Activated T-helper 1 cell treated with anti-CD3 and anti-CD28 coated beads, Interleukin-2, amount 50 U/mL, for 16 hours (primary cell): ENCODE measurements around the gene TEAD3.

ENCODE experiments used
- DNase-seq, 2 donors: peaks; one replicate each; pipeline ENCODE4 v3.0.0-alpha.2; 2020; ENCODE audit warnings: low read depth in 1 of 2, low spot score in 1 of 2

The TEAD3 gene

DNA sequence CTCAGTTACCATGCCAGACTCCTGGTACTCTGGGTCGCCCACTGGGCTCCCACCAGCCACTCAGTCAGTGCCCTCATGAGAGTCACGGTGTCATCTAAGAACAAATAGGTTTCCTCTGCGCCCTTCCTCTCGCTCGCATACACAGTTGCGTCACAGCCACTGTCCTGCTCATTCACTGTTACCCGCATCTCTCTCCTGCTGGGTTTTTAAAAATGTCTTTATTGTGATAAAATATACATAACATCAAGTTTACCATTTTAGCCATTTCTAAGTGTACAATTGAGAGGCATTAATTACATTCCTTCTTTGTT, 4.0 kb downstream of the TEAD3 start:
- no peak for DNase-seq

DNA sequence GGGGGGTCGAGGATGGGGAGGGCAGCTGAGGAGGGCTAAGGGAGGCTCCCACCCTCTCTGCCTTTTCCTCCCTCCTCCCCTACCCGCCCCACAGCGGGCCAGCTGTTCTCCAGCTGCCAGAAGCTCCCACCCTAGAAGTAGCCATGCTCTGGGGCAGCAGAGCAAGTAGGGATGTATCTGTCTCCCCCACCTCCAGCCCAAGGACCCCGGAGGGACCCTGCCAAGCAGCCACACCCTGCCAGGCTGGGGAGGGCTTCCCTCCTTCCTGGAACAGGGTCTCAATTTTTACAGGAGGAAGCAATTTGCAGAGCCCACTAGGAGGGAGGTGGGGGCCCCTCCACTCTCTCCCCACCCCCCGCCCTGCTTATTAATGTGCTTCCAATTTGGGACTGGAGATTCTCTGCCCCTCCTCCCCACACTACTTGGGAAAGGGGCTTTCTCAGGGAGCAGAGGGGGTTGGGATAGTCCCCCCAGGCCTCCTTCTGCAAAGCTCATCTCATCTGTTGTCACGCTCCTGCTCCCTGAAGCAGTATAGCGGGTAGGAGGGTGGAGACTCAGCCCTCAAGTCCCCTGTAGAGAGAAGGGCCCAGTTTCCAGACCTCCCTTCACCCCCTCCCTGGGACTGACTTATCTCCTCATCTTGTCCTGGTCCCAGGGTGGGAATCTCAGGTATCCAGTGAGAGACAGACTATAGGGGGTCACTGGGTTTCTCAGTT, 4.5 kb downstream of the TEAD3 start:
- no peak for DNase-seq

DNA sequence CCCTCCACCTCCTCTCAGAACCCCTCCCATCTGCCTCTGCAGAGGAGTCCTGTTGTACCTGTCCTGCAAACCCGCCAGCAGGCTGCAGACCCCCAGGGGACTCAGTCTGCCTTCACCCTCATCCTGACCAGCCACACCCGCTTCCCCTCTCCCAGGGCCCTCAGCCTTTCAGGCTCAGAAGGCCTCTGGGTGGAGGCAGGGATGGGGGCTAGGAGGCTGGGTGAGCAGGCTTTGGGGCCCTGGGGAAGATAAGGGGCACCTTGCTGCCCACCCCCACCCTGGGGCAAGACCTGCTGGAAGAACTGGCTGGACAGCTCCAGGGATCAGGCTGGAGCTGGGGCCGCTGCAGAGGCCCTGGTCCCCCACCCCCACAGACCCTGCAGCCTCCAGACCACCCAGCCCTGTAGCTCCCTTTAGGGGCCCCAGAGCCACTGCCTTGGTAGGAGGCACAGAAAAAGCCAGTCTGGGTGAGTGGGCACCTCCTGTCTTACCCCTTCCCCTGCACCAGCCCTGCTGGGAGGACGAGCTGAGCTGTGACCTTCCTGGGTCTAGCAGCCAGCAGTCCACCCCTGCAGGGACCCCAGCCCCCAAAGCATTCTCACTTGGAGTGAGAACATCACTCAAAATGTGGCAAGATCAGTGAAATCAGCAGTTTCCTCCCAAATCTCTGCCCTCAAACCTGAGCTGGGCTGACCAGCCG, 5.2 kb downstream of the TEAD3 start:
- no peak for DNase-seq

DNA sequence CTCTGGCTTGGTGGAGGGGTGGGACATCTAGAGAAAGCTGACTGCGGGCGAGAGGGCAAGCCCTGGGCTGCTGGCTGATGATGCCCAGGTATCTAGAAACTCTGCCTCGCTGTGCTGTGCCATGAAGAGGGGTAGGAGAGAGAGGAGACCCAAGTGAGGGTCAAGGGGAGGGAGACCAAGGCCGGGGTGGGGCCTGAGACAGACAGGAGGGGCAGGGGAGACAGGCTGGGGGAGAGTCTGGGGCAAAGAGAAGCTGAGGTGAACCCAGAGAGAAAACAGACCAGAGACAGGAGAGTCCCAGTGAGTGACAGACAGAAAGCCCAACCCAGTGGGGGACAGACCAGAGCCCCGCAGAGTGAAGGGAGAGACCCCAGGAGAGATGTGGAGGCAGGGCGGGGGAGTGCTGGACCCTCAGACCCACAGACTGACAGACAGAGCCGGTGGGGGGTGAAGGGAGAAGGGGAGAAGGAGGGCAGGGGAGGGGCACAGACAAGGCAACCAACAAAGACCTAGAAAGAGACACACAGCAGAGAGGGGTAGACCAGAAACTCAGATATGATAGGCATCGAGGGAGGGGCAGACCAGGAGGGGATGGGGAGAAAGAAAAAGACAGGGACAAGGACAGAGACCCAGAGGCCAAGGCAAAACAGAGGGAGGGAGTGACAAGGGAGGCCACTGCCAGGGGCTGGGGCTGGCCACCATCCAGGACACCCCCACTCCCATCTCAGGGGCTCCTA, 5.9 kb downstream of the TEAD3 start:
- DNase-seq: no peak

DNA sequence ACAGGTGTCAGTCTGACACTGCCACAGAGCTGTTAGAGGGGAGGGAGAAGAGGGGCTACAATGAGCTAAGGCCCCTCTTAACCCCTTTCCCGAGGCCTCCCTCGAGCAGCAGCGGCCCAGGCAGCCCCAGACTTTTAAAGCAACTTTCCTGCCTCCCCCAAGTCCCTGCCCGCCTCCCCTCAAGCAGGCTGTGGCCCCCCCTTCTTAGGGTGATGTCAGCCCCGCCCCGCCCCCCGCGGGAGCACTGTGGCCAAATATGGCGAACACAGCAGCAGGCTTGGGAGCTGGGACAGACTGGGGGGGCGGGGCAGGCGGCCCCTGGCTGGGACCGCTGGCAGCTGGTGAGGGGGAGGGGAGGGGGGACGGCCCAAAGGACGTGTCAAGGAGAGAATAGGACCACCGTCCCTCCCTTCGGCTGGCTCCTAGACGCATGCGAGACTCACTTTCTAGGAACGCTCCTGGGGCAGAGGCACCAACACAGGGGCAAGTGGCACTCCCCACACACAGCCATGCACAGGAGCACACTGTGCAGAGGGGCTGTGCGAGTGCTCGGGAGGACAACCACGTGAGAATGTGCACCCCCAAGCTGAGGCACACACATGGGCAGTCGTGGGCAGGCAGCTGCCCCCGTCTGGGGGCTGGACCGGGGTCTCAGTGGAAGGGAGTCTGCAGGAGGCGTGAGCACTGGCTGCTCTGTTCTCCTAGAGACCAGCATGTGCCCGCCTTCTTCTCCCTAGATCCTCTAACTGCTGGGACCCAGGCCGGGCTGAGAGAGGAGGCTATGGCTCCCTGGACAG, 6.7 kb downstream of the TEAD3 start:
- DNase-seq: no peak

DNA sequence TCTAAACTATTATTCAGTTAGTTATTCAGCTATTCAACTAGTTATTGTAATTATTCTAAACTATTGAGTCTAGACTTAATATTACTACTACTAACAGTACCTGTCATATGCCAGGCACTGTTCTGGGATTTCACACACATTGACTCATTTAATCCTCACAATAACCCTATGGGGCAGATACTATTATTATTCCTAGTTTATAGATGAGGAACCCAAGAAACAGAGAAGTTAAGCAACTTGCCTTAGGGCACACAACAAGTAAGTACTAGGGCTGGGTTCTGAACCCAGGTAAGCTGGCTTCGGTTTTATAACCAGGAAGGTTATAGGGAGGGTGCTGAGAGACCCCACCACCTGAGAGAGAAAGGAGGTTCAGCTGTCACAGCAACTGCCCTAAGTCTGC, 7.8 kb downstream of the TEAD3 start:
- no peak for DNase-seq

DNA sequence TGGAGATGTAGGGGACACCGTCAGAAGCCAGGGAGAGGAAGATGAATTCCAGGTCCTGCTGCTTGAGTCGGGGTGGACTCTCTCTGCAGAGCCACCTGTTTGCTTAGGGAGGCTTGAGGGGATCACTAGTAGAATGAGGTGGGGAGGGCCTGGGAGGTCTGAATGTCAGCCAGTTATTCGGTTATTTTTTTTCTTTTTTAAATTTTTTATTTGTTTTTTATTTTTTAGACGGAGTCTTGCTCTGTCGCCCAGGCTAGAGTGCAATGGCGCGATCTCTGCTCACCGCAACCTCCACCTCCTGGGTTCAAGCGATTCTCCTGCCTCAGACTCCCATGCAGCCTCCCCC, 8.4 kb downstream of the TEAD3 start:
- no peak for DNase-seq

DNA sequence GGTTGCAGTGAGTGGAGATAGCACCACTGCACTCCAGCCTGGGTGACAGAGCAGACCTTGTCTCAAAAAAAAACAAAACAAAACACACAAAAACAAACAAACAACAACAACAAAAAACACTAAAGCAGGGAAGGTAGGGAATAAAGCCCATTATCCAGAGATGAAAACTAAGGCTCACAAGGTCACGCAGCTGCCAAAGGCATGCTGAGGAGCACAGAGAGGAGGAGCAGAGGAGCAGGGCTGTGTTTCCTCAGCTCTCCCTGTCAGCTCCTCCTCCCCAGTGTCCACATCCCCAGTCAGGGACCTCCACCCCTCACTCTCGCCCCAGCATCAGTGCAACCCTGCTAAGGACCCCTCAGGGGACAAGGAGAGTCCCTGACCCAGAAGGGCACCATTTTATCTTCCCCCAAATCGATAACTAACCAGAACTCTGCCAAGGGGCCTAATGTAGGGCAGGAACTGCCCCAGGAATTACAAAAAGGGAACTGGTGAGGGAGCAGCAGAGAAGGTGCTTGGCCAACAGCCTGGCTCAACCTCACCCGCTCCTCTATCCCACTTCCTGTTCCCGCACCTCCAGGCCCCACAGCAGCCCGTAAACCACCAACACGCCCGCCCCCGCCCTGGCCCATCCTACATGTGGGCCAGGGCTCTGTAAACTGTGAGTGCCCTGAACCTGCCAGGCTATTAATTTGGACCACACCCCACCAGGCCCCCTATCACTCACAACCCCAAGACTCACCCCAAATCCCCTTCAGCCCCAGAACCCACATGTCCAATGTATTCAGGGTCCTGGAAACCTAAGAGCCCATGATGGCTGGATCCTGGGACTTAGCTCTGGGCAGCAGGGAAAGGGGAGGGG, 9.0 kb downstream of the TEAD3 start:
- no peak for DNase-seq

DNA sequence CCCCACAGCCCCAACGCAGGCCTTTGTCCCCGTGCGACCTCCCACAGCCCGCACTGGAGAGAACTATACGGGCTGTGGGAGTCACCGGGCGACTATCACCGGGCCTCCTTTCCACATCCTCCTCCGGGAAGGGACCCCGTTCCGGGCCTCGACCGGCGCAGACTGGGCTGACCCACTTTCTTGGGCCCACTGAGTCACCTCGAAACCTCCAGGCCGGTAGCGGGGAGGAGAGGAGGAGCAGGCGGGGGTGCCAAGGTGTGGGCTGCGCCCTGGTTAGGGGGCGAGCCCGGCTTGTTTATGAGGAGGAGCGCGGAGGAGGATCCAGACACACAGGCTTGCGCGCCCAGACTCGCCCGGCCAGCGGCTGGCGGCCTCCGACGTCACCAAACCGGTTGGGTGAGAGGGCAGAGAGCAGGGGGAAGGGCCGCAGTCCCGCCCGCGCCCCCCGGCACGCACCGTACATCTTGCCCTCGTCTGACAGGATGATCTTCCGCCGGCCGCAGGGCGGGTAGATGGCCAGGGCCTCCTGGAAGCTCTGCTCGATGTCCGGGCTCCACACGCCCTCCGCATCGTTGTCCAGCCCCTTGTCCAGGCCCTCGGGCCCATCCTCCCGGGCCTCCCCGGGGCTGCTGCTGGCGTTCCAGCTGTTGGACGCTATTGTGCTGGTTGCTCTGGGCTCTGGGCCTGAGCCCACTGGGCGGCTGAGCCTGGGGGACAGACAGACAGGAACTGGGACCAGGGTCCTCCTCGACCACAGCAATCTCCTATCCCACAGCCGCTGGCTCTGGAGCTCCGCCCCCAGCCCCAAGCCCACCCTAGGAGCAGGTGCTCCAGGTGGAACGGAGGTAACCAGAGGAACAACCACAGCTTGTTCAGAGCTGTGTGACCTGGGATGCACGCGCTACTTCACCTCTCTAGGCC, 10.6 kb downstream of the TEAD3 start:
- no peak for DNase-seq

DNA sequence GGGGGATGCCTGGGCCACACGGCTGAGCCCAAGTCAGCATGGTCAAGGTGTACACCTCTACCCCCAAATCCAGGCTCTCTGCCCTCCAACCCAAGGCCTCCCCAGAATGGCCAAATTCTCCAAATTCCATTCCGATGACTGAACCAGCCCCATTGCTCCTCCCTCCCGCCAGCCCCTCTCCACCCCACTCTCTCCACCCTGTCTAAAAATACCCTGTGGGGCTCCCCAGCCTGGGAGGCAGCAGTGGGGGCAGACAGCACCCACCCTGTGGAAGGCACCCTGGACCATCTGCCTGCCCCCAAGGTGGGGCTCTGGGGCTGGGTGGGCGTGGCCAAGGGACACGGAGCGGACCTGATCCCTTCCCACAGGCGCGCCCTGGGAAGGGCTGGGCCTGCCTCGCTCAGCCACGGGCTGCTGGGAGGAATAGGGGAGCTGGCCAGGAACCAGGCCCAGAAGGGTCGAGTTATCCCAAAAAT, 11.4 kb downstream of the TEAD3 start:
- DNase-seq: no peak

DNA sequence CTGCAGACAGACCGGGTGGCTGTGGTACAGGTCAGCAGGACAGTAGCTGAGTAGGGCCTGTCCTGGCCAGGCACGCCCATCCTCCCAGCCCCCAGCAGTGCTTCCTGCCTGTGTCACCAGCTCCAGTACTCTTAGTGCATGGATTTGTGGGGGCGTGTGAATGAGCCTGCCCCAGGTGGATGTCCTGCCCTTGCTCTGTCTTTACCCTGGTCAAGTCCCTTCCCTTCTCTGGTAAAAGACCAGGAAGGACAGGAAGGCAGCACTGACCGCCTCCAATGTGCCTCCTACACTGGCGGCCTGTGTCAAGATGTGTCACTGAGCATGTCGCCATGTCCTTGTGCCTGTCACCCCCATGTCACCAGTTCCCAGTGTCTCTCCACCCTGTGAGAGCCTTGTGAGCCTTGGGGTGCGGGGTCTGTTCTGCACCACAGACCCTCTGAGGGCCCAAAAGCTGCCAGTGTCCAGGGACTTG, 11.9 kb downstream of the TEAD3 start:
- no peak for DNase-seq

DNA sequence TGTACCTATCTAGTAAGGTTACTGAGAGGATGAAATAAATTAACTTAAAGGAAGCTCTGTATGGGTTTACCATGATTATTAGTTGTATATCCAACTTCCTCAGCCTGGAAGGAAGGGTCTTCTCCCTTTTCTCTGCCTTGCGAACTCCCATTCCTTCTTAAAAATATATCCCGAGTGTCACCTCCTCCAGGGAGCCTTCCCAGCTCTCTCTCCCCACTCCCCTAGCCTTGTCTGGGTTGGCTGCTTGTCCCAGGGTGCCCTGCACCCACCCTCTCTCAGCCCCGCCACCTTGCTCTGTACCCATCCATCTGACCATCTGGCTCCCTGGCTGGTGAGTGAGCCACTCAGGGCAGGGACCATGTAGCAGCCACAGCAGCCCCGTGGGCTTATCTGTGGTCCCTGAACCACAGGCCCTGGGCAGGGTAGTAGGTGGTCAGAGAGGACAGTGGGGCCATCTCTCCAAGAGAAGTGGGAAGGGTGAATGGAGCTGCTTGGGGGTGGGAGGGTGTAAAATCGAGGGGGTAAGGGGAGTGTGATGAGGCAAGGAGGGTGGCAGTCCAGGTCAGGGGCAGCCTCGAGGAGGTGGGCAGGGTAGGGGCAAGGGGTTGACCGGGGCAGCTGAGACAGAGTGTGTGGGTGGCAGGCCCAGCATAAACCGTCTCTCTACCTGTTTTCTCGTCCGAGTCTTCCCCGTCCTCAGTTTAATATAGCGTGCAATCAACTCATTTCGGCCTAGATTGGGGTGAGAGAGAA, 12.8 kb downstream of the TEAD3 start:
- DNase-seq: no peak

DNA sequence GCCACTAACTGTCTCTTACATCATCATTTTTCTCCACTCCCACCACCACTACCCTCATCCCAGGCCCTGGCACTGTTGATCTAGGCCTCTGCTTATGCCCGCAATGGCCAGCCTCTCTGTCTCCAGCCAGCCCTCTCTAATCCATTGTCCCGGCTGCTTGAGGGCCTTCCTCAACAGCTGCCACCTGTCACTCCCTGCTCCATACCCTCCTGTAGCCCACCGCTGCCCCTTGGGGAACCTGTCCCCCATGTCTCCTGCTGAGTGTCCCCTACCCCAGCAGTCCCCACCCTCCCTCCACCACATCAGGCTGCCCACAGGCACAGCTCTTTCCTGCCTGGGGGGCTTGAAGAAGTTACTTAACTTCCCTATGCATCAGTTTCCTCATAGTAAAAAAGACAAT, 13.4 kb downstream of the TEAD3 start:
- no peak for DNase-seq

DNA sequence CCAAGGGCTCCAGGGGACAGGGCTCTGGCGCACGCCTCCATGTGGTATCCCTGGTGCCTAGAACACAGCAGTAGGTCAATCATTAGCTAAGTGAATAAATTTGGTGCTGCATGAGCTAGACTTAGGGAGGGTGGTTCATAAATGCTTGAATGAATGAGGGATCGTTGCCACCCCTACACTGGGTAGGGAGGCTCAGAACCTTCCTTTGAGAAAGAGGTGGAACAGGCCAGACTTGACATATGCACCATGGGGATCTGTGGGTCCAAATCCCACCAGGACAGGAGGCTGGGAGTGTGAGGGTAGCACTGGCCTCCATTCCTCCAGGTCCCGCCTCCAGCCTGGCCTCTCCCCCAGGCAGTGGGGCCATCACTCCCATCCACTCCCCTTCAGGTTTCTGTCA, 13.8 kb downstream of the TEAD3 start:
- no peak for DNase-seq

DNA sequence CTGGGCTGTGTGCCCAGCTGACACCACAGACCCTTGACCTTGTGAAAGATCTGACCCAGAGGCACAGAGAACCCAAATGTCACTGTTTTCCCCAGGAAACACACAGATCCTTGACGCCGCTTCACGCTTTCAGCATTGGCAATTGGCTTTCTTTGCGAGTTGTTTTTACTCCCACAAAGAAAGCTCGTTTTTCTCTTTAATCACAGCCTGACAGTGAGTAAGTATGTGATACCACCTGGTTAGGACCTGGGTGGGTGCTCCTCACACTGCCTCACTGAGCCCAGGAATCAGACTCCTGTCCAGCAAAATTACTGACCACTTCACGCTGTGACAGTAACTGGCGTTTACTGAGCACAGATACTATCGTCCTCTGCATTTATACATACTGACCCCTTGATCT, 15.7 kb downstream of the TEAD3 start:
- no peak for DNase-seq

DNA sequence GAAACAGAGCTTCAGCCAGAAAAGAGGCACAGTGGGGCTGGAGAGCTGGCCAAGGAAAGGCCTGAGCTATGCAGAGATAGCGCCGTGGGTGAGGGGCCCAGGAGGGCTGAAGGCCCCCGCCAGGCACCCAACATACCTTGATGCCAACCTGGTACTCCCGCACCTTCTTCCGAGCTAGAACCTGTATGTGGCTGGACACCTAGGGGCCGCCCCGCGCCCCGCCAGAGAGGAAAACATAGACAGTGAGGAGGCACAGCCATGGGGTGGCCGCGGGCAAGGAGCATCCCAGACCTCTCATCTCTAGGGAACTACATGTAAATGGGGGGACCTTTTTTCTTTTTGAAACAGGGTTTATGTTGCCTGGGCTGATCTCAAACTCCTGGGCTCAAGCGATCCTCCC, 16.7 kb downstream of the TEAD3 start:
- DNase-seq: no peak

DNA sequence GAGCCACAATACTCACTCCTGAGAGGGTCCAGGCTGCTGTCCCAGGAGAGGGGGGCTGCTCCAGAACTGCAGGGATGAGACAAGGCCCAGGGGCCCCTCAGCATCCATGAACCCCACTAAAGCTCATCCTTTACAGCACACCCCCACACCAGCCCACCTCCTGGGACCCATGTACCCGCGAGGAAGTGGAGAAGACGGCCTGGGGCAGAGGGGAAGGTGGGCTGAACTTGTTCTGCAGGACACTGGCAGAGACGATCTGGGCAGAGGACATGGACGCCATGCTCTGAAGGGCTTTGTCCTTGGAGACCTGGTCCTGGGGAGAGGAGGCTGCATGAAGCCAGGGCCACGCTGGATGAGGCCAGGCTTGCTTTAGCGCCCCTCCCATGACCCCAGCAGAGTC, 18.6 kb downstream of the TEAD3 start:
- DNase-seq: no peak

DNA sequence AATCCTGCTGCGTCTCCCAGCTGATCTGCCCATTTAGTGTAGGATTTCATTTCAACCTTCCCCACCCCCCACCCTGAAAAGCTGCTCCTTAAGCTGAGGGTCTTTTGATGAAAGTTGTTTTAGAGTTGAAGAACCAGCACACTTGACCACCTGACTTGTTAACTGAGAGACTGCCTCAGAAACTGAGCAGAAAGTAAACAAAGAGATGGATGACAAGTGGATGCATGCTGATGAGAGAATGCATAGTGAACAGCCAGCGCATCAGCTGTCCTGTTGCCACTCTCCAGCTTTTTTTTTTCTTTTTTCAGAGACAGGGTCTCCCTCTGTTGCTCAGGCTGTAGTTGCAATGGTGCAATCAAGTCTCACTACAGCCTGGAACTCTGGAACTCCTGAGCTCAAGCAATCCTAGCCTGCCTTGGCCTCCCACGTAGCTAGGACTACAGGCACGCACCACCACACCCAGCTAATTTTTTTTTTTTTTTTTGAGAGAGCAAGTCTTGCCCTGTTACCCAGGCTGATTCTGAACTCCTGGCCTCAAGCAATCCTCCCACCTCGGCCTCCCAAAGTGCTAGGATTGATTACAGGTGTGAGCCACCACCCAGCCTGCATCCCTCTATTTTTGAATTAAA, 19.2 kb downstream of the TEAD3 start:
- no peak for DNase-seq
